Duodenal mucosa (tissue), 2 donors: ENCODE data around the gene RTL10.

Source experiments
- H3K27ac ChIP-seq: one replicate; pipeline ENCODE4 v1.7.0; 2013; ENCODE audit warnings: low read depth, low read length
- H3K27me3 ChIP-seq, 2 donors: one replicate each; pipeline ENCODE4 v1.7.0; 2013; ENCODE audit warnings: low read length in 2 of 2, control low read depth in 1 of 2; ENCODE audit not compliant: insufficient read depth in 2 of 2, control insufficient read depth in 1 of 2
- H3K36me3 ChIP-seq, 2 donors: one replicate each; pipeline ENCODE4 v1.7.0; 2013; ENCODE audit warnings: low read length in 2 of 2, control low read depth in 1 of 2; ENCODE audit not compliant: insufficient read depth in 2 of 2, control insufficient read depth in 1 of 2
- H3K4me1 ChIP-seq, 2 donors: one replicate each; pipeline ENCODE4 v1.7.0; 2013; ENCODE audit warnings: low read length in 2 of 2, control low read depth in 1 of 2; ENCODE audit not compliant: insufficient read depth in 2 of 2, control insufficient read depth in 1 of 2
- H3K4me3 ChIP-seq, 2 donors: one replicate each; pipeline ENCODE4 v1.7.0; 2013; ENCODE audit warnings: low read length in 2 of 2, low read depth in 1 of 2
- H3K9ac ChIP-seq, 2 donors: one replicate each; pipeline ENCODE4 v1.7.0; 2013; ENCODE audit warnings: low read length in 2 of 2, low read depth in 1 of 2
- H3K9me3 ChIP-seq, 2 donors: one replicate each; pipeline ENCODE4 v1.7.0; 2013; ENCODE audit warnings: low read length in 2 of 2, control low read depth in 1 of 2; ENCODE audit not compliant: control insufficient read depth in 1 of 2

RTL10 gene

DNA sequence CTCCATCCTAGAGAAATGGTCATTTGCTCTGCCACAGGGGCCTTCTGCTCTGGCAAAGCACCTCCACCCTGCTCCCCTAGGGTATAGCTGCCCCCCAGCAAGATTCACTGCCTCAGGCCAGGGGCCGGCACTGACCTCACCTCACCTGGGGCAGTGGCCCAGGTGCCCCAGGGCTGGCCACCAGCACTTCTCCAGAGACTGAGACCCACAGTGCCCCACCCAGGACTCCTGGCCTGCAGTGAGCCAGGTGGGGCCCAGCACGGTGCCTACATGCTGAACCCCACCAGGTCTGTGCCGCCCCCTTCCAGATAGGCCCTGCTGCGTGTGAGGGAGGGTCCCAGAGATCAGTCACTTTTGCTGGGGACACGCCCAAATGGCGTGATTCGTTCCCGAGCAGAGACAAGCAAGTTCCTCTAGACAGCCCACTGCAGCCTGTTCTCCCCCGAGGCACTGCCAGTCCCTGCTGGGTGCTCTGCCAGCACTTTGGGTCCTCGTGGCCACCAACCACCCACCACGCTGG is 10.8 kb downstream of the RTL10 start:
- Histone ChIP-seq H3K4me1 (peaks cover 49 to 53% of the 10 kb centered on the region in 2 donors), H3K9me3 (no peaks in the 10 kb centered on the region), H3K4me3 (no peak overlapping the region), H3K27ac (no peak overlapping the region), H3K9ac (no peak overlapping the region), H3K27me3 (no peaks in the 10 kb centered on the region), H3K36me3 (no peaks in the 10 kb centered on the region)

- no peak overlapping the region for H3K4me3 ChIP-seq
- H3K27ac ChIP-seq, result no peak overlapping the region
- H3K4me1 ChIP-seq, result peaks cover 43 to 46% of the 10 kb centered on the region in 2 donors
- no peaks in the 10 kb centered on the region for H3K36me3 ChIP-seq
- H3K9me3 ChIP-seq, result no peaks in the 10 kb centered on the region
- no peaks in the 10 kb centered on the region for H3K27me3 ChIP-seq
- H3K9ac ChIP-seq, result peak overlapping the region in 1 of 2 donors; percentile 6
Observed at GRCh38 chr22:19843107-19843856, 11.4 kb downstream of the RTL10 start.

DNA sequence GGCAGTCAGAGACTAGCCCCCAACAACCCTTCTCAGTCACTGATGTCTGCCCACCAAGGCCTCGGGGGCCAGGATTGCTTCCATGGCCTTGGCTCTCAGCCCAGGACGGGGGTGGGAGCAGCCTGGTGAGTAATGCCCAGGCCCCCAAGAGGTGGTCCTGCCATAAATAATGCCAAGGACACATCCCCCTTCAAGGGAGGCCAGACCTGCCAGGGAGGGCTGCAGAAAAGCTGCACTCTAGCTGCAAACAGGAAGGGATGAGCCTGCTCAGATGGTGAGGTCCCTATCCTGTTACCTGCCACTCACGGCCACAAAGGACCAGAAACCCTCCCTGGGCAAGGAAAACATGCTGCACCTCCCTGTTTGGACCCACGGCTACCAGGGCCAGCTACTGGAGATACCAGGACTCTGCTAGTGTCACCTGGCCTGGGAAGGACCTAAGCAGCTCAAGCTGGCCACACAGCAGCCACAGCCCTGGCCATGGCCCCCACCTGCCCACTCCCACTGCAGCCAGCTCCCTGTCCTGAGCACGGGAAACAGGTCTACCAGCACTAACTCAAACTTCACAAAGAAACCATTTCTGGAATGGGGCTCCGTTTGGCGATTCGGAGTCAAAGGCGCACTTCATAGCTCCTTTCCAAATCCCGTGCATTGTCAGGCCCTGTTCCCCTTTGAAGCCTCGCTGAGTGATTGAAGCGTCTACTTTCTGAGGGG is 12.1 kb downstream of the RTL10 start:
- Histone ChIP-seq H3K27ac (no peak overlapping the region), H3K9me3 (no peaks in the 10 kb centered on the region), H3K27me3 (no peaks in the 10 kb centered on the region), H3K36me3 (no peaks in the 10 kb centered on the region), H3K9ac (peak overlapping the region in 1 of 2 donors; percentile 6), H3K4me1 (peaks cover 40 to 41% of the 10 kb centered on the region in 2 donors), H3K4me3 (no peak overlapping the region)

DNA sequence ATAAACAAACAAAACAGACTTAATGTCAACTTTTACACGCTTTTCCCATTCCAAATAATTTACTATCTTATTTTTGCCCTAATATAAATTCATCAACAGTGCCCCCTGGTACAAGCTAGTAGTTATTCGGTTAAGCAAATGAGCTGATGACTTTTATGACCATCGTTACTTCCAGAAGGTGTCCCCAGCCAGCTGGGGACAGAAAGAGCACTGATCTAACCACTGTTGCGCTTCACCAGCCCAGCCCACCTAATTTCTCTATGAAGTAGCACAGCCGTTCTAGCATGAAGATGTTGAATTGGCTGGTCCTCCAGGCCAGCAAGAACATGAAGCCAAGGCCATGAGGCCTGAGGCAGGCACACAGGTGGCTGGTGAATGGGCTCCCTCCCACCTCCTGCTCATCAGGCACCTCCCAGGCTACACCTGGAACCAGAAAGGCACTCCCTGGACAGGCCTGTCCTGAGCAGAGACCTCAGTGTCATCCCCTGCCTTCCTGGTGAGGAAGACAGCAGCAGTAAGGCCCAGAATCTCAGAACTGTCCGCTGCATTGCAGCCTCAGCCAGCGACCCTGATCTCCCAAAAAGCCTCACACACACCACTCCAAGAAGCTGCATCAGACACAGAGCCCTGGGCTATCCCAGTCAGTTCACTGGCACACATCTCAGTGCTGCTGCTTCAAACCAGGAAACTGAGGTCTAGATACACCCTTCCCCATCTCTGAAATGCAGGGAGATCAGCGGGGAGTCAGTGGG is 12.9 kb downstream of the RTL10 start:
- peaks cover 40 to 41% of the 10 kb centered on the region in 2 donors for H3K4me1 ChIP-seq
- H3K9ac ChIP-seq, result no peak overlapping the region
- H3K36me3 ChIP-seq, result no peaks in the 10 kb centered on the region
- no peaks in the 10 kb centered on the region for H3K9me3 ChIP-seq
- H3K27ac ChIP-seq, result no peak overlapping the region
- H3K4me3 ChIP-seq, result no peak overlapping the region
- H3K27me3 ChIP-seq, result no peaks in the 10 kb centered on the region

DNA sequence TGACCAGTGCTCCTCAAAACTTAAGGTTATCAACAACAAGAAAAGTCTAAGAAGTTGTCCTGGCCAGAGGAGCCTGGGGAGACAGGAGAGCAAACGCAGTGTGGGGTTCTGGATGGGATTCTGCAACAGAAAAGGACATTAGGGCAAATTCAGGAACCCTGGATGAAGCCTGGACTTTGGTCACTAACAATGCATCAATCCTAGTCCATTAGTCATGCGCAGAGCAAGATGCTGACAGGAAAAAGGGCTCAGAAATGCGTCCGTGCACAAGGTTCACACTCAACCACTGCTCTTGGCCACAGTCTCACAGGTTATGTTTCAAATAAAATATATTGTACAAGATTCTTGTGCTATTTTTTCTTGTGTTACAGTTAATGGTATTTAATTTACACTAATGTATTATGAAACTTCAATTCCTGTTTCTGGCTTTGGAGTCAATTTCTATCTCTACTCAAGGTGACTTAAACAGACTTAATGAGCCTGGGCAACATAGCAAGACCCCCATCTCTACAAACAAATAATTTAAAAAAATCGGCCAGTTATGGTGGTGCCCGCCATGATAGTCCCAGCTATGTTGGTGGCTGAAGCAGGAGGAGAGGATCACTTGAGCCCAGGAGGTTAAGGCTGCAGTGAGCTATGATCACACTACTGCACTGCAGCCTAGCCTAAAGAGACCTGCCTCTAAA is 13.6 kb downstream of the RTL10 start:
- no peak overlapping the region for H3K27ac ChIP-seq
- no peak overlapping the region for H3K9ac ChIP-seq
- peaks cover 40 to 41% of the 10 kb centered on the region in 2 donors for H3K4me1 ChIP-seq
- no peaks in the 10 kb centered on the region for H3K27me3 ChIP-seq
- H3K4me3 ChIP-seq, result no peak overlapping the region
- no peaks in the 10 kb centered on the region for H3K36me3 ChIP-seq
- H3K9me3 ChIP-seq, result no peaks in the 10 kb centered on the region

DNA sequence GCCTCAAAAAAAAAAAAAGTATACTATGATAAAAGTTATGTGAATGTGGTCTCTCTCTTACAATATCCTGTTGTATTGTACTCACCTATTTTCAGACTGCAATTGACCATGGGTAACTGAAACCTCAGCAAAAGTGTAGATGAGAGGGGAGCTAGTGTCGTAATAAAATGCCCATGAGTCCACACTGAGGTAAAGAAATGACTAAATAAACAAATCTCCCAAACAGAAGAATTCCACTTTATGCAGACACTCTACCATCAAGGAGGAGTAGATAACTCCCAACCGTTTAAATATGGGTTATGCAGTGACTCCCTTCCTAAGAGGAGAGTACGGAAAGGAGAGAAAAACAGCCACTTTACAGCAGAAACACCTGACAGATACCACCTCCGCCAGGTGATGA is 14.6 kb downstream of the RTL10 start:
- Histone ChIP-seq H3K36me3 (no peaks in the 10 kb centered on the region), H3K9me3 (no peaks in the 10 kb centered on the region), H3K9ac (no peak overlapping the region), H3K27me3 (no peaks in the 10 kb centered on the region), H3K27ac (no peak overlapping the region), H3K4me3 (no peak overlapping the region), H3K4me1 (peaks cover 39 to 41% of the 10 kb centered on the region in 2 donors)

DNA sequence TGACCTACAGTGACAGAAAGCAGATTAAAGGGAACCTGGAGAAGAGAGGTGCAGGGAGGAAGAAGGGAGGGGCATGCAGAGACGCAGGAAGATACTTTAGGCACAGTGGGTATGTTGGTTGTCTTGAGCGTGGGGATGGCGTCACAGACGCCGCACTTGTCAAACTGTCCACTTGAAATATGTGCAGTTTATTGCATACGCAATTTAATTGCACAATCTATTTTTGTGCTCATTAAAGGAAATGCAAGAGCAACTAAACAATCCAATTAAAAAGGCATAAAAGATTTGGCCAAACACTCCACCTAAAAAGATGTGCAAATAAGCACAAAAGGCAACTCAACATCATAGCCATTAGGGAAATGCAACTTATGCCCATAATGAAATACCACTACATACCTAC is 16.8 kb downstream of the RTL10 start:
- no peak overlapping the region for H3K27ac ChIP-seq
- H3K4me3 ChIP-seq, result no peak overlapping the region
- no peak overlapping the region for H3K9ac ChIP-seq
- no peaks in the 10 kb centered on the region for H3K36me3 ChIP-seq
- no peaks in the 10 kb centered on the region for H3K9me3 ChIP-seq
- H3K27me3 ChIP-seq, result no peaks in the 10 kb centered on the region
- H3K4me1 ChIP-seq, result peaks cover 18 to 21% of the 10 kb centered on the region in 2 donors

- H3K9me3 ChIP-seq, result no peaks in the 10 kb centered on the region
- no peak overlapping the region for H3K27ac ChIP-seq
- H3K4me1 ChIP-seq, result peaks cover 4 to 7% of the 10 kb centered on the region in 2 donors
- H3K9ac ChIP-seq, result no peak overlapping the region
- H3K36me3 ChIP-seq, result no peaks in the 10 kb centered on the region
- H3K27me3 ChIP-seq, result no peaks in the 10 kb centered on the region
- H3K4me3 ChIP-seq, result no peak overlapping the region
Observed at GRCh38 chr22:19836512-19836911, 18.2 kb downstream of the RTL10 start.

- Histone ChIP-seq H3K36me3 (no peaks in the 10 kb centered on the region), H3K9ac (no peak overlapping the region), H3K4me1 (no peaks in the 10 kb centered on the region), H3K27me3 (no peaks in the 10 kb centered on the region), H3K4me3 (no peak overlapping the region), H3K27ac (no peak overlapping the region), H3K9me3 (no peaks in the 10 kb centered on the region)
Observed at GRCh38 chr22:19834599-19834998, 20.1 kb downstream of the RTL10 start.
